Activated CD8-positive, alpha-beta T cell treated with anti-CD3 and anti-CD28 coated beads for 36 hours (primary cell): Measurements from ENCODE around the gene ATAD5. TPM values are rescaled to one million over a fixed set of nuclear protein-coding genes. Genes with fewer than 3 reads are reported as not detected.
A peak's percentile ranks its signal among the peaks of the same experiment; 100 is the strongest.

Experiments used
- ATAC-seq: fragments of 200-7000 bp; cut with Tn5 transposase; one replicate; pipeline ENCODE4 v1.10.0; 2021; ENCODE audit warnings: mild to moderate bottlenecking, moderate library complexity
- CTCF ChIA-PET: fragments of 350-600 bp; sonication (Branson Sonifier 250); formaldehyde crosslinking; loops from one replicate; lab custom pipeline; 2021; ENCODE audit warnings: antibody characterized with exemption; lab: Charles Lee
- POLR2A ChIA-PET: fragments of 350-600 bp; sonication (Branson Sonifier 250); formaldehyde crosslinking; loops from one replicate; lab custom pipeline; 2021; ENCODE audit warnings: antibody characterized with exemption; lab: Charles Lee
- DNase-seq: peaks from one replicate; pipeline ENCODE4 v3.0.0-alpha.2; 2020
- H3K27ac Mint-ChIP-seq: one replicate; pipeline ENCODE4 v1.8.0; 2021; ENCODE audit warnings: mild to moderate bottlenecking, mixed read lengths
- H3K27me3 Mint-ChIP-seq: one replicate; pipeline ENCODE4 v1.8.0; 2021; ENCODE audit warnings: mixed read lengths
- H3K36me3 Mint-ChIP-seq: one replicate; pipeline ENCODE4 v1.8.0; 2021; ENCODE audit warnings: low read depth, mixed read lengths
- H3K4me1 Mint-ChIP-seq: one replicate; pipeline ENCODE4 v1.8.0; 2021; ENCODE audit warnings: low read depth, mixed read lengths
- H3K4me3 Mint-ChIP-seq: one replicate; pipeline ENCODE4 v1.8.0; 2021; ENCODE audit warnings: mild to moderate bottlenecking, moderate library complexity, mixed read lengths
- H3K9me3 Mint-ChIP-seq: one replicate; pipeline ENCODE4 v1.8.0; 2021; ENCODE audit warnings: mixed read lengths
- intact Hi-C: fragments of 100-400 bp; cut with micrococcal nuclease; formaldehyde crosslinking; loops from one replicate; pipeline ENCODE4 v1.10.0; 2022
- total RNA-seq, 2 experiments: library from RNA; stranded (reverse); gene quantifications; one replicate each; pipeline ENCODE4 v1.2.3, GENCODE V29; 2021
- TF ChIP-seq, protein P1 (sequence below): fragments of 200-600 bp; IDR thresholded peaks from one replicate; pipeline ENCODE4 v1.8.0; 2022; ENCODE audit warnings: antibody characterized with exemption, mild to moderate bottlenecking

The ATAD5 gene, protein sequence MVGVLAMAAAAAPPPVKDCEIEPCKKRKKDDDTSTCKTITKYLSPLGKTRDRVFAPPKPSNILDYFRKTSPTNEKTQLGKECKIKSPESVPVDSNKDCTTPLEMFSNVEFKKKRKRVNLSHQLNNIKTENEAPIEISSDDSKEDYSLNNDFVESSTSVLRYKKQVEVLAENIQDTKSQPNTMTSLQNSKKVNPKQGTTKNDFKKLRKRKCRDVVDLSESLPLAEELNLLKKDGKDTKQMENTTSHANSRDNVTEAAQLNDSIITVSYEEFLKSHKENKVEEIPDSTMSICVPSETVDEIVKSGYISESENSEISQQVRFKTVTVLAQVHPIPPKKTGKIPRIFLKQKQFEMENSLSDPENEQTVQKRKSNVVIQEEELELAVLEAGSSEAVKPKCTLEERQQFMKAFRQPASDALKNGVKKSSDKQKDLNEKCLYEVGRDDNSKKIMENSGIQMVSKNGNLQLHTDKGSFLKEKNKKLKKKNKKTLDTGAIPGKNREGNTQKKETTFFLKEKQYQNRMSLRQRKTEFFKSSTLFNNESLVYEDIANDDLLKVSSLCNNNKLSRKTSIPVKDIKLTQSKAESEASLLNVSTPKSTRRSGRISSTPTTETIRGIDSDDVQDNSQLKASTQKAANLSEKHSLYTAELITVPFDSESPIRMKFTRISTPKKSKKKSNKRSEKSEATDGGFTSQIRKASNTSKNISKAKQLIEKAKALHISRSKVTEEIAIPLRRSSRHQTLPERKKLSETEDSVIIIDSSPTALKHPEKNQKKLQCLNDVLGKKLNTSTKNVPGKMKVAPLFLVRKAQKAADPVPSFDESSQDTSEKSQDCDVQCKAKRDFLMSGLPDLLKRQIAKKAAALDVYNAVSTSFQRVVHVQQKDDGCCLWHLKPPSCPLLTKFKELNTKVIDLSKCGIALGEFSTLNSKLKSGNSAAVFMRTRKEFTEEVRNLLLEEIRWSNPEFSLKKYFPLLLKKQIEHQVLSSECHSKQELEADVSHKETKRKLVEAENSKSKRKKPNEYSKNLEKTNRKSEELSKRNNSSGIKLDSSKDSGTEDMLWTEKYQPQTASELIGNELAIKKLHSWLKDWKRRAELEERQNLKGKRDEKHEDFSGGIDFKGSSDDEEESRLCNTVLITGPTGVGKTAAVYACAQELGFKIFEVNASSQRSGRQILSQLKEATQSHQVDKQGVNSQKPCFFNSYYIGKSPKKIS (N-terminal part only)
- total RNA-seq = 10 to 100 TPM; 34.5 to 35.0 TPM

DNA sequence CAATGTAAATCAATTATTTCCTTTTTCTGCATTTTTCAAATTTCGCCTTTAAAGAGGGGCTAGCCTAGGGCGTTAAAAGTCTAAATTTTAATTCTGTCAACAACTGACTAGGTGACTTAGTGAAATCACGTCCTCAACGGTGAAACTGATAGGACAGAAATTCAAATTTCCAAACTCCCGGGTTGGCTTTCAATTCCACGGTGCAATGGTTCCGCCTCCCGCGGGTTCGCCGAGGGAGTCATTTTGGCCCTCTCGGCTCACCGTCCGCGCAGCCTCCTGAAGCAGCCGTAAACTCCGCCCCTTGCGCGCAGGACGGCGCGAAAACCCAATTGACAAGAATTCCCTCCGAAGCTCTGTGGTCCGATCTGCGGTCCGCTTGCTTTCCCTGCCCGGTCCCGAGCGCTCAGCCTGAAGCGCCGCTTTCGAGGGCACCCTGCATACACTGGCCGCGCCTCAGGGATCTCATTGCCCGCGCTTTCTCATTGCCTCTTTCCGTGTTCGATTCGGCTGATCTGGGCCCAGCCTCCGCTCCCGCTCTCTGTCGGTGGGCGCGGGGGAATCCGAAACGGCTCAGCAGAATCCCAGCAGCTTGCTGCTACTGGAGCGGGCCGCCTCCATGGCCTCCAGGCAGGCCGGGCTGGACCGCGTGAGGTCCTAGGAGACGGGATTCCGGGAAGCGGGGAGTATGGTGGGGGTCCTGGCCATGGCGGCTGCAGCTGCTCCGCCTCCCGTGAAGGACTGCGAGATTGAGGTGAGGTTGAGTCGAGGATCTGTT lies at the start of gene ATAD5:
Gene ATAD5, plus strand, starts transcription at position 304 of the 775 bp plus-strand sequence. Its CDS starts 382 bp downstream, at position 686.
- DNase-seq (peak; percentile 92), ATAC-seq (peak; percentile 94)
- intact Hi-C loops = no loop called here
- POLR2A ChIA-PET = interaction anchor here (1.1 to 2.3 kb wide), 8 partner anchors 9 to 100 kb away, joined by 4 to 10 read pairs (median 6); no protein-coding TSS in a partner anchor
- Mint-ChIP-seq H3K4me1 (peaks cover 24% of the 10 kb centered on the region), H3K27me3 (no peaks in the 10 kb centered on the region), H3K36me3 (peaks cover 27% of the 10 kb centered on the region), H3K4me3 (peak within 1 kb of the TSS; percentile 96), H3K27ac (peak within 1 kb of the TSS; percentile 96), H3K9me3 (no peaks in the 10 kb centered on the region)
- CTCF ChIA-PET = interaction anchor here (1.0 to 1.2 kb wide), 2 partner anchors 23 to 28 kb away, joined by 3 read pairs; no protein-coding TSS in a partner anchor
- TF ChIP-seq, protein P1, sequence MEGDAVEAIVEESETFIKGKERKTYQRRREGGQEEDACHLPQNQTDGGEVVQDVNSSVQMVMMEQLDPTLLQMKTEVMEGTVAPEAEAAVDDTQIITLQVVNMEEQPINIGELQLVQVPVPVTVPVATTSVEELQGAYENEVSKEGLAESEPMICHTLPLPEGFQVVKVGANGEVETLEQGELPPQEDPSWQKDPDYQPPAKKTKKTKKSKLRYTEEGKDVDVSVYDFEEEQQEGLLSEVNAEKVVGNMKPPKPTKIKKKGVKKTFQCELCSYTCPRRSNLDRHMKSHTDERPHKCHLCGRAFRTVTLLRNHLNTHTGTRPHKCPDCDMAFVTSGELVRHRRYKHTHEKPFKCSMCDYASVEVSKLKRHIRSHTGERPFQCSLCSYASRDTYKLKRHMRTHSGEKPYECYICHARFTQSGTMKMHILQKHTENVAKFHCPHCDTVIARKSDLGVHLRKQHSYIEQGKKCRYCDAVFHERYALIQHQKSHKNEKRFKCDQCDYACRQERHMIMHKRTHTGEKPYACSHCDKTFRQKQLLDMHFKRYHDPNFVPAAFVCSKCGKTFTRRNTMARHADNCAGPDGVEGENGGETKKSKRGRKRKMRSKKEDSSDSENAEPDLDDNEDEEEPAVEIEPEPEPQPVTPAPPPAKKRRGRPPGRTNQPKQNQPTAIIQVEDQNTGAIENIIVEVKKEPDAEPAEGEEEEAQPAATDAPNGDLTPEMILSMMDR = no peak

DNA sequence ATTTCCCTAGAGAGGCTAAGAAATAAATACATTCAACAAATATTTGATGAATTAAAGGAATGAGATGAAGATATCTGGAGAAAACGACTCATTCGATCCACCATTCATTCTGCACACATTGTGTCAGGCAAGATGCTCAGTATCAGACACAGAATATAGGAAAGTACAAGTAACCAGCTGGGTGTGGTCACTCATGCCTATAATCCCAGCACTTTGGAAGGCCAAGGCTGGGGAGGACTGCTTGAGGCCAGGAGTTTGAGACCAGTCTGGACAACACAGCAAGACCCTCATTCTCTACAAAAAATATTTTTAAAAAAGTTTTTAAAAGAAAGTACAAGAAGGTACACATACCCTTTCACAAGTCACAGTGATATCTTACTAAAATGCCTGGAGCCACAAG lies 49.6 kb upstream of the ATAD5 start:
- Mint-ChIP-seq H3K4me1 (peaks cover 23% of the 10 kb centered on the region), H3K9me3 (peaks cover 1% of the 10 kb centered on the region), H3K4me3 (no peak overlapping the region), H3K36me3 (peaks cover 34% of the 10 kb centered on the region), H3K27ac (peak overlapping the region; percentile 70), H3K27me3 (no peaks in the 10 kb centered on the region)
- ChIA-PET CTCF (no interaction called here), POLR2A (interaction anchor here (1.2 to 2.3 kb wide), 3 partner anchors 9 to 18 kb away, joined by 3 to 6 read pairs (median 4); no protein-coding TSS in a partner anchor)
- TF ChIP-seq, protein P1 = no peak
- ATAC-seq (no peak), DNase-seq (no peak)
- intact Hi-C loops = no loop called here

DNA sequence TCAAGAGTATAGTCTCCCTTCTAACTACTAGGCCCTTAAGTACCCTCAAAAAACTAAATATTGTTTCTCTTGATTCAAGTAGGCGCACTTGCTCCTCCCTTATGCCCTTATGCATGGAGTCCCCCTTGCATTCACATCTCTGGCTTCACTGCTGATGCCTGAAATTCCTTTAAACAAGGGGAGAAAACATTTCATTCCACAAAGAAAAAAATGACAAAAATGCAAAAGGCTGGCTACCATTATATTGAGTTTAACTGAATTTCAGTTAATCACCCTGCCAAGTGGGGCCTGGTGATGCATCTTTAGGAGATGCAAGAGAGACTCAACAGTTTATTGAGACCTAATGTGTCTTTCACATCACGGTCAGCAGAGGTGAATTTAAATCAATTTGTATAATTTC lies 42.8 kb upstream of the ATAD5 start:
- TF ChIP-seq, protein P1 = no peak
- Mint-ChIP-seq H3K4me1 (peaks cover 20% of the 10 kb centered on the region), H3K27ac (peak overlapping the region; percentile 73), H3K9me3 (no peaks in the 10 kb centered on the region), H3K36me3 (peaks cover 53% of the 10 kb centered on the region), H3K27me3 (no peaks in the 10 kb centered on the region), H3K4me3 (no peak overlapping the region)
- intact Hi-C loops = no loop called here
- ChIA-PET POLR2A (interaction anchor here (1.8 kb wide), 1 partner anchor 9 kb away, joined by 5 read pairs; no protein-coding TSS in a partner anchor), CTCF (interaction anchor here (1.4 to 4.4 kb wide), 3 partner anchors 8 to 36 kb away, joined by 4 to 27 read pairs (median 5); partner anchors contain the start of gene CRLF3)
- ATAC-seq (no peak), DNase-seq (no peak)

DNA sequence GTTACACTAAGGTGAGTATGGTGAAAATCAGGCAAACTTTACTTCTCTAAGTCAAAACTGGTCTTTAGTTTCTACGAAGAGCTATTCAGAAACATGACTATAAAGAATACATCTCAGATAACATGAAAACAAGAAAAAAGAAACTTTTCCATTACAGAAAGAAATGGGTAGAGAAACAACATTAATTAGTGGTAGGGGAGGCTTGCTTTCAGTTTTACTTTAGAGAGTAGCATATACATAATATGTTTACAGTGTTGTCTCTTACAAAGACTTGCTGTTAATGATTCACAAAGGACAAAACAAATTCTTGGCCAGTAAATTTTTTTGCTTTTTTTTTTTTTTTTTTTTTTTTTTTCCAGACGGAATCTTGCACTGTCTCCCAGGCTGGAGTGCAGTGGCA lies 41.5 kb upstream of the ATAD5 start:
- Mint-ChIP-seq H3K36me3 (peaks cover 50% of the 10 kb centered on the region), H3K27me3 (no peaks in the 10 kb centered on the region), H3K4me1 (peaks cover 17% of the 10 kb centered on the region), H3K9me3 (no peaks in the 10 kb centered on the region), H3K27ac (peak overlapping the region; percentile 76), H3K4me3 (no peak overlapping the region)
- CTCF ChIA-PET = interaction anchor here (1.0 to 4.4 kb wide), 4 partner anchors 10 to 35 kb away, joined by 3 to 27 read pairs (median 4); partner anchors contain the start of gene CRLF3
- POLR2A ChIA-PET = interaction anchor here (0.6 to 1.9 kb wide), 9 partner anchors 9 to 48 kb away, joined by 3 to 13 read pairs (median 3); partner anchors contain the start of gene CRLF3
- TF ChIP-seq, protein P1 = no peak
- DNase-seq = no peak
- intact Hi-C loops = no loop called here
- peak; percentile 56 for ATAC-seq
